Measurements from ENCODE around the gene CDH26.

Gene CDH26

GRCh38 chr20:59920944-59921343 lies 37.3 kb upstream of the CDH26 start:
- no peak overlapping the region for H3K4me3 ChIP-seq (ENCODE audit: insufficient read depth in 1 of 2, low read depth in 1 of 2, low read length in 2 of 2)

DNA sequence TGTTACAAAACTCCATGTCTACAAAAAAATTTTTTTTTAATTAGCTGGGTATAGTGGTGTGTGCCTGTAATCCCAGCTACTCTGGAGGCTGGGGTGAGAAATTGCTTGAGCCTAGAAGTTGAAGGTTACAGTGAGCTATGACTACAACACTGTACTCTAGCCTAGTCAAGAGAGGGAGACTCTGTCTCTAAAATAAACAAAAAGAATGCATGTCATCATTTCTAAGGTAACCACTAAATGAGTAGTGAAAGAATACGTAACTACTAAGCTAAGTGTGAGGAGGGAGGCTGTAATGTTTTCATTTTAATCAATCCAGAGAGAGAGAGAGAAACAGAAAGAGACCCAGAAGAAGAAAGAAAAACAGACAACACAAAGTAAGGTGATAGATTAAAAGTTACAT lies 34.7 kb upstream of the CDH26 start:
- Histone ChIP-seq H3K36me3 (ENCODE audit: control insufficient read depth in 1 of 2, insufficient read depth in 2 of 2, low read depth in 1 of 2, low read length in 2 of 2) (no peaks in the 10 kb centered on the region), H3K9ac (ENCODE audit: low read length) (no peak overlapping the region), H2BK5ac (ENCODE audit: low read depth, low read length, poor library complexity, severe bottlenecking) (no peak overlapping the region), H3K4me2 (ENCODE audit: low read length, poor library complexity, severe bottlenecking) (no peak overlapping the region), H3K4ac (ENCODE audit: low read depth in 1 of 2, low read length in 2 of 2) (no peak overlapping the region), H4K91ac (ENCODE audit: low read length) (no peak overlapping the region), H3K27me3 (ENCODE audit: control insufficient read depth in 1 of 2, insufficient read depth in 1 of 2, low read length in 2 of 2) (no peaks in the 10 kb centered on the region), H2AK5ac (ENCODE audit: low read length, severe bottlenecking) (no peak overlapping the region), H2AFZ (ENCODE audit: low read depth, low read length) (no peak overlapping the region), H3K23ac (ENCODE audit: low read length in 2 of 2) (no peak overlapping the region), H3K9me3 (ENCODE audit: control insufficient read depth, low read length) (no peaks in the 10 kb centered on the region), H3K4me3 (ENCODE audit: insufficient read depth in 1 of 2, low read depth in 1 of 2, low read length in 2 of 2) (no peak overlapping the region), H2BK15ac (ENCODE audit: low read depth, poor library complexity, severe bottlenecking) (no peak overlapping the region), H3K18ac (ENCODE audit: low read depth in 1 of 2, low read length in 2 of 2) (no peak overlapping the region), H2BK120ac (ENCODE audit: low read depth, low read length) (no peak overlapping the region), H3K79me1 (replicated peaks; ENCODE audit: low read length, poor library complexity, severe bottlenecking) (no peaks in the 10 kb centered on the region), H4K8ac (ENCODE audit: low read length) (no peak overlapping the region), H3K14ac (ENCODE audit: low read length in 2 of 2) (no peak overlapping the region), H3K4me1 (ENCODE audit: control insufficient read depth, insufficient read depth, low read depth, low read length) (no peaks in the 10 kb centered on the region), H2BK12ac (ENCODE audit: low read length in 2 of 2) (no peak overlapping the region), H3K27ac (ENCODE audit: low read length, poor library complexity, severe bottlenecking) (no peak overlapping the region)
- no peak for DNase-seq
- WGBS: 82% methylated on average over 1 of the region's 1 CpG

More at GRCh38 chr20:59920944-59921343, 37.3 kb upstream of the CDH26 start:
- Histone ChIP-seq H3K27ac (ENCODE audit: low read length, poor library complexity, severe bottlenecking) (no peak overlapping the region), H3K9ac (ENCODE audit: low read length) (no peak overlapping the region), H2BK12ac (ENCODE audit: low read length in 2 of 2) (no peak overlapping the region), H3K23ac (ENCODE audit: low read length in 2 of 2) (no peak overlapping the region), H3K4ac (ENCODE audit: low read depth in 1 of 2, low read length in 2 of 2) (no peak overlapping the region), H2BK5ac (ENCODE audit: low read depth, low read length, poor library complexity, severe bottlenecking) (no peak overlapping the region), H3K27me3 (ENCODE audit: control insufficient read depth in 1 of 2, insufficient read depth in 1 of 2, low read length in 2 of 2) (no peaks in the 10 kb centered on the region), H3K18ac (ENCODE audit: low read depth in 1 of 2, low read length in 2 of 2) (no peak overlapping the region), H3K4me2 (ENCODE audit: low read length, poor library complexity, severe bottlenecking) (no peak overlapping the region), H3K36me3 (ENCODE audit: control insufficient read depth in 1 of 2, insufficient read depth in 2 of 2, low read depth in 1 of 2, low read length in 2 of 2) (no peaks in the 10 kb centered on the region), H2AFZ (ENCODE audit: low read depth, low read length) (no peak overlapping the region), H3K4me1 (ENCODE audit: control insufficient read depth, insufficient read depth, low read depth, low read length) (no peaks in the 10 kb centered on the region), H2BK15ac (ENCODE audit: low read depth, poor library complexity, severe bottlenecking) (no peak overlapping the region), H4K8ac (ENCODE audit: low read length) (no peak overlapping the region), H3K9me3 (ENCODE audit: control insufficient read depth, low read length) (no peaks in the 10 kb centered on the region), H4K91ac (ENCODE audit: low read length) (no peak overlapping the region), H2BK120ac (ENCODE audit: low read depth, low read length) (no peak overlapping the region), H2AK5ac (ENCODE audit: low read length, severe bottlenecking) (no peak overlapping the region), H3K14ac (ENCODE audit: low read length in 2 of 2) (no peak overlapping the region), H3K79me1 (replicated peaks; ENCODE audit: low read length, poor library complexity, severe bottlenecking) (no peaks in the 10 kb centered on the region)
- no peak for DNase-seq

DNA sequence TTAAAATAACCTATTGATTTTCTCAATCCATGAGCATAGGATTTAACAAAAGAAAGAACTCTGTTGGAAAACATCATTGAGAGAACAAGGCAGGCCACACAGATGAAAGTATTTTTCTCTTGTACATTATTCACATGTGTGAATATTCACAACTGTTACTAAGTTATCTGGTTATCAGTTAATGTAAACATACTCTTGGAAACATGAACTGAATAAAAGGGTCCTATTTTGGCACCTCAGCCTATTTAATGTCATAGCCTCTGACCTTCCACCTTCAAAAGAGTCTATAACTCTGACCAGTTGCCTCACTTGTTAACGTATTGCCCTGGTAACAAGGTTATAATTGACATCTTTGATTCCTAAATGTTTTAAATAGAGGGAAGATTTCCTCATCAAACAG lies 32.9 kb upstream of the CDH26 start:
- WGBS: no CpG with 5 or more reads among the region's 1 CpG
- H2BK5ac ChIP-seq (ENCODE audit: low read depth, low read length, poor library complexity, severe bottlenecking): no peak overlapping the region

DNA sequence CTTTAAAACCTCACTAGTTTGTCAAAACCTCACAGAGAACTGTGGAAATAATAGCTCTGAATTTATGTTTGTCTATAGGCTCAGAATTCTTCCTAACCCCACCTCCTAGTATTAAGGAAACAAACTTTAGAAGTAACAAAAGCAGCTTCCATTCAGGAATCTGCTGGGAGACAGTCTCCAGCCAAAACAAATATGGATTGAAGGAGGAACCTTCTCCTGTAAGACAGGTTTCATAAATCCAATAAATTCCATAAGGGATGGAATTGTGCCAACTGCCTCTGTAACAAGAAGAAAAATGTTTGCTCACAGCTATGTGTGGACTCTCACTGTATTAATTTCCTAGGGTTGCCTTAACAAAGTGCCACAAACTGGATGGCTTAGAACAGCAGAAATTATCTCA lies 32.3 kb upstream of the CDH26 start:
- H3K18ac ChIP-seq (ENCODE audit: low read depth in 1 of 2, low read length in 2 of 2): no peak overlapping the region
- no peak overlapping the region for H4K8ac ChIP-seq (ENCODE audit: low read length)
- no peak overlapping the region for H3K9ac ChIP-seq (ENCODE audit: low read length)
- no peaks in the 10 kb centered on the region for H3K79me1 ChIP-seq (replicated peaks; ENCODE audit: low read length, poor library complexity, severe bottlenecking)
- no peak overlapping the region for H2BK120ac ChIP-seq (ENCODE audit: low read depth, low read length)
- no peak overlapping the region for H3K4ac ChIP-seq (ENCODE audit: low read depth in 1 of 2, low read length in 2 of 2)
- H3K27me3 ChIP-seq (ENCODE audit: control insufficient read depth in 1 of 2, insufficient read depth in 1 of 2, low read length in 2 of 2): no peaks in the 10 kb centered on the region
- H2AFZ ChIP-seq (ENCODE audit: low read depth, low read length): no peak overlapping the region
- H3K4me2 ChIP-seq (ENCODE audit: low read length, poor library complexity, severe bottlenecking): no peak overlapping the region
- H2BK5ac ChIP-seq (ENCODE audit: low read depth, low read length, poor library complexity, severe bottlenecking): no peak overlapping the region
- no peak overlapping the region for H3K27ac ChIP-seq (ENCODE audit: low read length, poor library complexity, severe bottlenecking)
- no peak overlapping the region for H3K4me3 ChIP-seq (ENCODE audit: insufficient read depth in 1 of 2, low read depth in 1 of 2, low read length in 2 of 2)
- no peaks in the 10 kb centered on the region for H3K4me1 ChIP-seq (ENCODE audit: control insufficient read depth, insufficient read depth, low read depth, low read length)
- H3K23ac ChIP-seq (ENCODE audit: low read length in 2 of 2): no peak overlapping the region
- no peak overlapping the region for H4K91ac ChIP-seq (ENCODE audit: low read length)
- no peak overlapping the region for H2AK5ac ChIP-seq (ENCODE audit: low read length, severe bottlenecking)
- H2BK12ac ChIP-seq (ENCODE audit: low read length in 2 of 2): no peak overlapping the region
- no peak overlapping the region for H3K14ac ChIP-seq (ENCODE audit: low read length in 2 of 2)
- H3K9me3 ChIP-seq (ENCODE audit: control insufficient read depth, low read length): no peaks in the 10 kb centered on the region
- no peak for DNase-seq
- H3K36me3 ChIP-seq (ENCODE audit: control insufficient read depth in 1 of 2, insufficient read depth in 2 of 2, low read depth in 1 of 2, low read length in 2 of 2): no peaks in the 10 kb centered on the region
- H2BK15ac ChIP-seq (ENCODE audit: low read depth, poor library complexity, severe bottlenecking): no peak overlapping the region

More for the DNA sequence above, 32.9 kb upstream of the CDH26 start:
- H2BK15ac ChIP-seq (ENCODE audit: low read depth, poor library complexity, severe bottlenecking): no peak overlapping the region
- H3K23ac ChIP-seq (ENCODE audit: low read length in 2 of 2): no peak overlapping the region
- no peak overlapping the region for H3K27ac ChIP-seq (ENCODE audit: low read length, poor library complexity, severe bottlenecking)
- H3K79me1 ChIP-seq (replicated peaks; ENCODE audit: low read length, poor library complexity, severe bottlenecking): no peaks in the 10 kb centered on the region
- H3K4ac ChIP-seq (ENCODE audit: low read depth in 1 of 2, low read length in 2 of 2): no peak overlapping the region
- H3K9me3 ChIP-seq (ENCODE audit: control insufficient read depth, low read length): no peaks in the 10 kb centered on the region
- H4K8ac ChIP-seq (ENCODE audit: low read length): no peak overlapping the region
- no peak overlapping the region for H3K18ac ChIP-seq (ENCODE audit: low read depth in 1 of 2, low read length in 2 of 2)
- no peaks in the 10 kb centered on the region for H3K4me1 ChIP-seq (ENCODE audit: control insufficient read depth, insufficient read depth, low read depth, low read length)
- H2AK5ac ChIP-seq (ENCODE audit: low read length, severe bottlenecking): no peak overlapping the region
- no peak overlapping the region for H3K4me3 ChIP-seq (ENCODE audit: insufficient read depth in 1 of 2, low read depth in 1 of 2, low read length in 2 of 2)
- H3K27me3 ChIP-seq (ENCODE audit: control insufficient read depth in 1 of 2, insufficient read depth in 1 of 2, low read length in 2 of 2): no peaks in the 10 kb centered on the region
- H2BK120ac ChIP-seq (ENCODE audit: low read depth, low read length): no peak overlapping the region
- no peak overlapping the region for H3K14ac ChIP-seq (ENCODE audit: low read length in 2 of 2)
- no peaks in the 10 kb centered on the region for H3K36me3 ChIP-seq (ENCODE audit: control insufficient read depth in 1 of 2, insufficient read depth in 2 of 2, low read depth in 1 of 2, low read length in 2 of 2)
- no peak overlapping the region for H3K9ac ChIP-seq (ENCODE audit: low read length)
- no peak overlapping the region for H2BK12ac ChIP-seq (ENCODE audit: low read length in 2 of 2)
- H2AFZ ChIP-seq (ENCODE audit: low read depth, low read length): no peak overlapping the region
- no peak for DNase-seq
- H4K91ac ChIP-seq (ENCODE audit: low read length): no peak overlapping the region
- H3K4me2 ChIP-seq (ENCODE audit: low read length, poor library complexity, severe bottlenecking): no peak overlapping the region

Data from mesenchymal stem cell (in vitro differentiated cells and primary cell).